Inflammatory macrophage (primary cell): ENCODE data around the gene ZIC2.

Experiments used
- DNase-seq, 2 donors: peaks; one replicate each; pipeline ENCODE4 v3.0.0-alpha.2; 2020 to 2022

ZIC2 gene

DNA sequence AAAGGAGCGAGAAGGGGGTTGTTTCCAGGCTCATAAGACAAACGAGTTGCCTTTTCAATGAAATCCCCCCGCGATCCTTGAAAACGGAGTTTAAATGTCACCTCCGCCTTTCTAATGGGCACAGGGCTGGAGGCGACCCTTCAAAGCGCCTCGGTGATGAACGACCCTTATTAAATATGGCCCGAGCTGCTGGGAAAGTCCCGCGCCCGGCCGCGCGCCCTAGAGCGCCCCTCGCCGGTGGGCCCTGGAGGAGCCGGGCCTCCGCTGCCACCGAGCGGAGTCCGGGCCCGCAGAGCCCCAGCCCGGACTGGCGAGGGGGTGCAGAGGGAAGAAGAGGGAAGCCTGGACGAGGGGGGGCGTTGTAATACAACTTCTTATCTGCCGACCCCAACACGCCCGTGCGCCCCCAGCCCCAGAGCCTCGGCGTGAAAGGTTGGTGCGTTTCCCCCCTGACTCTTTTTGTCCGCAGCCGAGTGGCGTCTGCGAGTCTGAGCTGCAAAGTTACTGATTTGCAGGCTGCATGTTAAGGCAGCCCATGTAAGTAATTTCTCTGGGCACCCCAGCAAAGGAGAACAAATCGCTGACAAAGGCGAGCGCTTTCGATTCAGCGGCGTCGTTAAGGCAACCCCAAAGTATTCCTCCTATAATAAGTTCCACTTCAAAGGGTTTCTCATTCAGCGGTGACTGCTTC is 21.9 kb upstream of the ZIC2 start:
- no peak for DNase-seq

DNA sequence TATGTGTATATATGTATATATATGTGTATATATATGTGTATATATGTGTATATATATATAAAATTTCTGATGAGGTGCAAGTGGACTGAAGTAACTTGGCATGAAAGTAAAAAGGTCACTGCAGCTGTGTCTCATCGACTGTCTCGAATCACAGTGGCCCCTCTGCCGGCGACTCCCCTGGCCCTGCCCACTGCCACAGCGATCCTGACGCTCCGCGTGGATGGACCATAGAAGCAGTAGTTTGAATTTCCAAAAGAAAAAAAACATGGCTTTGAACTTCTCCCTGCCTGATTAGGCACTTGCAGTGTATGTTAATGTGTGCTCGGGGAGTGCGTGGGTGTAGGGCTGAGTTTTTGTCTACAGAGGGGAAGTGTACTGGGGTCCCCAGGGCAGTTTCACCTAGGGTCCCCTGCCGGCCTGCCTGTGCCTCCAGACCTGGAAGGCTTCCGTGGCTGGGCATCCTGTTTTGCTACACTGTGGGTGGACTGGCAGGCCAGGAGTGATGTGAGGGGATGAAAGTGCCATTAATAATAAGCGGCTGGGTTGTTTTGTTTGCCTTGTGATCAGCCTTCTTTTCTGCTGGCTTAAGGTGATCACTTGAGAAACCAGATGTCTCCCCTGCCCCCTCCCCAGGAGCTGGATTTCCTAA is 20.8 kb upstream of the ZIC2 start:
- DNase-seq = no peak

DNA sequence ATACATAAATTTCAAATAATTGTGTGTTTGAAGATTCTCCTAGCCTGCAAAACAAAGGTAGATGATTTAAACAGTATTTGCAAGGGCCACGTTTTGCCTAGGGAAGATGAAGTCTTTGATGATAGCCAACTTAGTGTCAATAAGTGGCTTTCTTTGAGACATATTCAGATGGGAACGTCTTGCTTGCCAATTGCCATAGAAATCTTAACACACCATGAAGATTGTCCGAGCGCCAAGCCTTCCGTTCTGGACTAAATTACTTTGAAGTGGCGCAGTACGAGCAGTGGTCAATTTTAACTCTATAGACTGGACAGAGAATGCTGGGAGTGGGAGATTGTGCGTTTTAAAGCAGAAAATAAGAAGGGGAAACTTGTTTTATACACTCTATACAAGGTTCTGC is 19.9 kb upstream of the ZIC2 start:
- DNase-seq = no peak

DNA sequence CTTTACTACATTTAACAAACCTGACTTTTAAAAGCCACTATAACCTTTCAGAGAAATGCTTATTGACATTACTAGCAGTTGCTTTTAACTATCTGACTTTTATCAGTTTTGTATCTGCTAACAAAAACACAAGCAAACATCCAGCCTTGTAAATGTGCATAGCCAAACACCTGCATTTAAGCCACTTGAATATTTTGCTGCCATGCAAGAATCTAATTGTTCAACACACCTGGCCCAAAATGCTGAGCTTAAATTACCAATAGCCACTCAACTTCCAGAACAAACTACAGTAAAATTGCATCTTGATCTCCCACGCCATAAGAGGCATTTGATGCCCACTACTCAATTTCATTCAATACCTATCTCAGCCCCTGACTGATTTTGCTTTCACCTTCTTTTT is 19.3 kb upstream of the ZIC2 start:
- DNase-seq = no peak

DNA sequence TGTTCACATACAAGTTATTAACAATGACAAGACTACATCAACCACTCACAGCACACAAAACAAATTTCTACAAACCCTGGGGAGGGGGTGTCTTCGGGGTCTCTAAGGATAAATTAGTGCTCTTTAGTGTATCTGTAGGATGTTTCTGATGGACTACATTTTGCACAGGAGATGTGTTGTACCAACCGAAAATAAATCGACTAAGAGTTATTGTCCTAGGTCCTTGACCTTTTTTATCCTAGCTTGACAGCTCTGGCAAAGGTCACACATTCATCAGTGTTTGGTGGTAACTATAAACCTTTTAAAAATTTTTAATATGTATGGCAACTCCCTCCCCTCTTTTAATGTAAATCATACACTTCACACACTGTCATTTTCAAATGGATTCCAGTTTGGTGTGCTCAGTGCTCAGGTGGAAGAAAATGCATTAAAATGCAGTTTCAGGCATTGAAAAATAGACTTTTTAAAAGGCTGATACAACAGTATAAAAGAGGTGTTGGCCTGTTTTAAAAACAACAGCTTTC is 17.7 kb upstream of the ZIC2 start:
- DNase-seq = no peak

DNA sequence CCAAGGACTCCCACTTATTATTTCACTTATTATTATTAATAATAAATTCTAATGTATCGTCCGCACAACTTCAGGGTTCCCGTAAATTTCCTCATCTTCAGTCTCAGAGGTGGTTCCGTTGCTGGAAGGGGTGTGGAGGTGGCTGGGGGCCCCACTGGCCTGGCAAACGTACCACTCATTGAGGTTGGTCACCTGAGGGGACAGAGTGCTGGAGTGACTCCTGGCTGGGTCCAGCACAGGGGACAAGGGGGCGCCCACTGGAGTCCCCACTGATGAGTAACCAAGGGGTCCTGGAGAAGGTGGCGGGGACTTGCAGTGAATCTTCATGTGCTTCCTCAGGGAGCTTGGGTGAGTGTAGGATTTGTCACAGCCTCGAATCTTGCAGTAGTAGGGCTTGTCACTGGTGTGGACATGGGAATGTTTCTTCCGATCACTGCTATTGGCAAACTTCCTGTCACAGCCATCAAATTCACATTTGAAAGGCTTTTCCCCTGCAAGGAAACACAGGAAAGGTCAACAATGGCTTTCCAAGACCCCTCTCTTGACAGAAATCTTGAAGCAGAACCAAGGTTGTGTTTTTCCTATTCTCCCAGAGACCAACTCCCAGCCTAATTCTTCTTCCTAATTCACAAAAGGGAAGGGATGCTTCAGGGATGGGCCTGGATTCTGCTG is 16.1 kb upstream of the ZIC2 start:
- DNase-seq = no peak

DNA sequence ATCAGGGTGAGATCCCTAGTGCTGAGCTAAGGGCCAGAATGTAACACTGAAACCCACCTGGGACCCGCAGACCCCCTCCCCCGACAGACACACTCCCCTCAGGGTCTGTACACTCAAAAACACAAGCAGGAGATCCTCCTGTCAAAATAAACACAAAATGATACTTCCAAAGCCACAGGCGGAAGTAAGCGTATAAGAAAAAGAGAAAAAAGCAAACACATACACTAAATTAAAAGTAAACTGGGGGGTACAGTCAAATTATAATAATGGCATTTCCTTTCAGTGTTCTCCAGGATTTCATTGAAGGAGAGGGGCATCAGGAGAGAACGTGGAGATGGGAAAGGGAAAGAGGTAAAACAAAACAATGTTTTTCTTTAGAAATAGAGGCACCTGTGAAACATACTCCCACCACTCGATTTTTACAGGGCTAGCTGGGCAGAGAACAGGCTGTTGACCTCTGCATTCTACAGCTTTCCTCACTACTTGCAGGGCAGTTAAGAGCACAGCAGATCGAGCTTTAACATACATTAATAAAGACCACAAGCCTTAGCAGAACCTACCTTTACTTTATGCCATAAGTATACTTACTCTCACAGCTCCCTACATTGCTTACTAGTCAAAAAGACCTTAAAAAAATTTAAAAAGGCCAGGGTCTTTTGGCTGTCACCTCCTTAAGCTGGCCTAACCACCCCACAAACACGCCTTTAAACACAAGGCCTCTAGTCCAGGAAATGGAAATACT is 15.3 kb upstream of the ZIC2 start:
- DNase-seq = no peak

DNA sequence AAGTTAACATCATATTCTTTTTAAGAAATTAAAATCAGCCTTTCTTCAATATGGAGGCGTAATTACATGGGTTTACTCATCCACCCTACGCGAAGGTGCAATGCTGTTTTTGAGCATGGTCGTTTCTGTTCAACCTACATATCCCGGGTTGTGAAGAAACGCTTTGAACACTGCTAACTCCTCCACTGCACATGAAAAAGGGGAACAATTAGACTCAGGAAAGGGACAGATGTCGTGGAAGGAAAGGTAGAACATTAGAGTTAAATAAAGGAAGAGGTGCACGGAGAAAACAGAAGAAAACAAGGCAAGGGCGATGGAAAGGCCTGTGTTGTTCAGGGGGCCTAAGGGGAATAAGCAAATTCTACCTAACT is 14.1 kb upstream of the ZIC2 start:
- DNase-seq = no peak

DNA sequence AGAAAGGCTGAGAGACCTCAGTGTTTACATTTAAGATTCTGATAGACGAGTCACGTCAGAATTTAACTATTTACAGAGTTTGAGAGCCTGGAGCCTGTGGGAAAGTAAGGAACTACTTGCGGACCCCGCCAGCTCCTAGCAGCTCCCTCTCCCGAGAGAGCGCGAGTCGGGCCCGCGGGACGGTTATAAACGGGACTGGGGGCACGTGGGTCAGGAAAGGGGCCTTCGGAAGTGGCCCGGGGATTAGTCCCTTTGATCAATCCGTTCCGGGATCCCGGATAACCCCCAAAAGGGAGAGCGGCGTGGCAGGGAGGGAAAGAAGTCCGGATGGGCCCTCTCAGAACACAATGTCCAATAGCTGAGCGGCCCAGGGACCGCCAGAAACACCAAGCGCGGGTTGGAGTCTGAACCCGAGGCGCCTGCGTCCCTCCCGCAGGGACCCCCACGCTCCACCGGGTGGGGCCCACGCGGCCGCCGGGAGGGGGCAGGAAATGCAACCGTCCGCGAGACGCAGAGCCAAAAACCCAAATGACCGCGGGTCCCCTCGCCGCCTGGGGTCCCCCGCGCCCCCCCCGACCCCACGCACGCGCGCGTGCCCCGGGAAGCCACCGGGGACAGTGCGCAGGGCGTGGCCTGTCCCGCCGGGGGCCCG is 13.6 kb upstream of the ZIC2 start:
- DNase-seq = no peak

DNA sequence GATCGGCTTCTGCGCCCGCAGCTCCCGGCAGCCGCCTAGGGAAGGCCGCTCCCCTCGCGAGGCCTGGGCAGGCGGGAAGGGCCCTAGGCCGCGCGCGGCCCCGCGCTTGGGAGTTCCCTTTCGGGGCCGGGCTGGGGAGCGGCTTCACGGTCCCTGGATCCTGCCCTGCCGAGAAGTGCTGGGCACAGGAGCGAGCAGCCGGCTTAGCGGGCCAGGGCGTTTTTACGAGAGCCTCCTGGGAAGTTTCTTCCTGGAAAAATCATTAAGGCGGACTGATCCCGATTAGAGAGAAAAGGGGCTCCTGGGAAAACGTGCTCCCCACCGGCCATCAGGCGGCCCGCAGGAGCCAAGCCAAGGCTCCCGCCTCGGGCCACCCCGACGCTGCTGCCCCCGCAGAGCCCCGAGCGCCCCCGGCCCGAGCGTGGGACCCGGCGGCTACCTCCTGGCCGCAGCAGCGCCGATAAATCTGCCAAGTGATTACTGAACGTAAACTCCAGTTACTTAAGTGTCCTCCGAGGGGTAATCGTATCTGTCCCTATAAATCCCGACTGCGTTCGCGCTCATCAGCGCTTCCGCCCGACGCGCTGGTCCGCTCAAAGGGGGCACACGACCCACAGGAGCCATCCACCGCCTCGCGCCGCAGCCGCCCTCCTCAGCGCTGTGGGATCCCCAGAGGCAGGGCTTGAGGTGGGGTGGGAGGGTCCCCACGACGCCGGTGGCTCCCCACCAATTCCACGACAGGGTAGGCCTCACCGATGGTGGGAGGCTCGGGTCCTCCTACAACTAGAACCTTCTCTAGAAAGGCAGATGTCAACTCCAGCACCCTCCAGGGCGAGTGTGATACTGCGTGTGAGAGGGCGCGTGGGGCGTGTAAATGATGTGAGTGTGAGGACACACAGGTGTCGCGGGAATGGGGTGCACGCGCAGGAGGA is 12.8 kb upstream of the ZIC2 start:
- no peak for DNase-seq

DNA sequence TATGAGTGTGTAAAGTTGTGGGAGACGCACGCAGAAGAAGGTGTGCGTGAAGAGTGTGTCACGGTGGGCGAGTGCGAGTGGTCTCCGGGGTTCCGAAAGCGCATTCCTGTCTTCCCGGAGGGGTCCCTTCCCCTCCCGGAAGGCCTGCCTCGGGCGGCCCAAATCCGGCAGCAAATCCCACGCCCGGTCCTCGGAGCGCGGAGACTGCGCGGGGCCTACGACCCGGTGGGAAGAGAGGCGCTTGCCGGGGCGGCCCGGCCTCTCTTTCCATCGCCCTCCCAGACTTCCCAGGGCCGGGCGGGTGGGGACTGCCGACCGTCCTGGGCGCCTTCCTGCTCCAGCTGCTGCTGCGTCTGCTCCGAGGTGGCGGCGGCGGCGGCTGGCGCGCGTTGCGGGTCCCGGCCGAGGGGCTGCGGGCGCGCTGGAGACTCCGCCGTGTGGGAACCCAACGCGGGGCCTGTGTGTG is 12.1 kb upstream of the ZIC2 start:
- no peak for DNase-seq

DNA sequence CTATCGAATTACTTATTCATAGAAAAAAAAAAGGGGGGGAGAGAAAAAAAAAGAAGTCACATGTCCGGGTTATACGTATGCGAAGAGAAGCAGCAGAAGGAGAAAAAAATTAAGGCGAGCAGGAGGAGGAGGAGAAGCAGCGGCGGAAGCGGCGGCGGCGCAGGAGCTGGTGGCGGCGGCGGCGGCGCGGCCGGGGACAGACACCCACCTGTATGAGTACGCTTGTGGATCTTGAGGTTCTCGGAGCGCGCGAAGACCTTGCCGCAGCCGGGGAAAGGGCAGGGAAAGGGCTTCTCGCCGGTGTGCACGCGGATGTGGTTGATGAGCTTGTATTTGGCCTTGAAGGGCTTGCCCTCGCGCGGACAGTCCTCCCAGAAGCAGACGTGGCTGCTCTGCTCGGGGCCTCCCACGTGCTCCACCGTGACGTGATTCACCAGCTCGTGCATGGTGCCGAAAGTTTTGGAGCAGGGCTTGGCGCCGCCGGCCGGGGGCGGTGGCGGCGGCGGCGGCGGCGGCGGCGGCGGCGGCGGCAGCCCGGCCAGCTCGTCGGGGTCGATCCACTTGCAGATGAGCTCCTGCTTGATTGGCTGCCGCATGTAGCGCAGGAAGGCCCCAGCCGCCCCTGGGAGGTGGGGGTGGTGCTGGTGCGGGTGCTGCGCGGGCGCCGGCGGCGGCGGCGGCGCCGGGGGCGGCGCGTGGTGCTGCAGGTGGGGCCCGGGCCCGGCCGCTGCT is 11.5 kb upstream of the ZIC2 start:
- no peak for DNase-seq

DNA sequence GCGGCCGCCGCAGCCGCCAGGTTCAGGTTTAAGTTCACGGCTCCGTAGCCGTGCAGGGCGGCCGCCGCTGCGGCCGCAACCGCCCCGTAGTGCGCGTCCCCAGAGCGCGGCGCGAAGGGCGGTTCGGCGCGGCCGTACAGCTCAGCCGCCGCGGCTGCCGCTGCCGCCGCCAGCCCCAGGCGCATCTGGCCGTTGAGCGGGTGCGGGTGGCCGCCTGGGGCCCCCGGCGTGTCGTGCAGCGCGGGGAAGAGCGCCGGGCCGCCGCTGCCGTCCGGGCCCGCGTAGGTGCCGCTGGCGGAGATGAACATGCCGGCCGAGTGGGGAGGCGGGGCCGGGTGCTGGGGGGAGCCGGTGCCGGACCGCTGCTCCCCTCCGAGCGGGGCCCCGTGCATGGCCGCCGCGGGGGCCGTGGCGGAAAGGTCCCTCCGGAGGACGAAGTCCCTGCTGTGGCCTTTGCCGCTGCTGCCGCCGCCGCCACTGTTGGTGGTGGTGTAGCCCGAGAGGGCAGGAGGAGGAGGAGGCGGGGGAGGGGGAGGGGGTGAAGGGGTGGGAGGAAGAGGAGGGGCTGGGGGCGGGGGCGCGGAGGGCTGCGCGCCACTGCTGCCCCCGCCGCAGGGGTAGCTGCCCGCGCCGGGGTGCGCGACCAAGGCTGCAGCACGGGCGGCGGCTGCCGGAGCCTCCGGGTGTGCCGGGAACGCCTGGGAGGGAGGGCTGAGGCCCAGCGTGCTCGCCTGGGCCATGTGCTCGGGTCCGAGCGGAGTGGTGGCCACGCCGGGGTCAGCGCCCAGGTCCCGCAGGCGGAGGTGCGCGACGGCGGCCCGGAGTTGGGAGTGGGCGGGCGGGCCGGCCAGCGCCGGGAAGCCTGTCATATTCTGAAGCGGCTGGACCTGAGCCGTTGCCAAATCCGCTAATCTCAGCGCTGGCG is 10.7 kb upstream of the ZIC2 start:
- DNase-seq = no peak

DNA sequence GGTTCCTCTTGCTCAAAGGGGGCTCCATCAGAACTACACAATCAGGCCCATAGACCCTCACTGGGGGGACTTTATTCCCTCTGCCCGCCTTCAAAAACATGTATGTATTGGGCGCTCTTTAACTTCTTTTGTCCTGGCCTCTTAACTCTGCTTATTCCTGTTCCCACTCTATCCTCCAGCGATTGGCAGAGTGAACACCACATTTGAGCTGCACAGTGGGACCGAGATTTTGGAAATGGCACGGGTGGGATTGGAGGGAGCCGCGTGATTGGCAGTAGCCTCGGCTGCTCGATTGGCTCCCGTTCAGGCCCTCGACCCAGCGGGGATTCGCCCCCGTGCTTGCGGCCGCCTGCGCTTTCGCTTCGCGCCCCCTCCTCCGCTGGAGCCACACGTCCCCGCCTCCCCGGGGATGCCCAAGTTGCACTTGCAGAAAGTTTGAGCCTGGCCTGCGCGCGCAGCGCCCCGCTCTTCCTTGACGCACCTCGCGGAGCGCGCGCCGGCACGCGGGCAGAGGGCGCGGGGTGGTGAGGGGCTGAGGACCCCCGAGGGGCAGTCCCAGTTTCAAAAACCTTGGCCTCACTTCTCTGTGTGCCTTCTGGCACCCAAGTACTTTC is 9.9 kb upstream of the ZIC2 start, which contains the start of gene ZIC5:
ZIC5 (minus strand) TSS at position 192 of the 614 bp plus-strand sequence; CDS start at position 28, 164 bp downstream.
- no peak for DNase-seq

DNA sequence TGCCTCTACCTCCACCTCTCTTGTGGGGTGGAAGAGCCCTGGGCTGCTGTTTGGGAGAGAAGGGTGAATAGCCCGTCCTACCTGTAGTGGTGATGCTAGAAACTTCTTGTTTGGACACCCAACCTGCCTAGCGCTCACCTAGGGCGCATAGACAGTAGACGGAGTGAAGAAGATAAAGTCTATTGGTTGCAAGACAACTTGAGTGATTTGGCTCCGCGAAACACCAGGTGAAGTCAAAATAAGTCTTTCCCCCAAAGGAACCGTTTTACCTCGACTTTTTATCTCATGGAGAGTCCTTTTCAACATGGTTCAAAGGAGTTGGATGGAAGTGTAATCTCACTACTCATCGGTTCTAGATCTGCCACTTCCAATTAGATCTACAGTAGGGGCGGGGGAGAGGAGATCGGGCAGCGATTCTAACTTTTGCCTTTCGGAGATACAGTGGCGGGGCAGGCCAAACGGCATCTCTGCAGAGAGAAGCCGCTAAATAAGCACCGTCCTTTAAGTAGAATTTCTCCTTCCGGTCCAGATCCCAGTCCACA is 9.3 kb upstream of the ZIC2 start:
- no peak for DNase-seq

DNA sequence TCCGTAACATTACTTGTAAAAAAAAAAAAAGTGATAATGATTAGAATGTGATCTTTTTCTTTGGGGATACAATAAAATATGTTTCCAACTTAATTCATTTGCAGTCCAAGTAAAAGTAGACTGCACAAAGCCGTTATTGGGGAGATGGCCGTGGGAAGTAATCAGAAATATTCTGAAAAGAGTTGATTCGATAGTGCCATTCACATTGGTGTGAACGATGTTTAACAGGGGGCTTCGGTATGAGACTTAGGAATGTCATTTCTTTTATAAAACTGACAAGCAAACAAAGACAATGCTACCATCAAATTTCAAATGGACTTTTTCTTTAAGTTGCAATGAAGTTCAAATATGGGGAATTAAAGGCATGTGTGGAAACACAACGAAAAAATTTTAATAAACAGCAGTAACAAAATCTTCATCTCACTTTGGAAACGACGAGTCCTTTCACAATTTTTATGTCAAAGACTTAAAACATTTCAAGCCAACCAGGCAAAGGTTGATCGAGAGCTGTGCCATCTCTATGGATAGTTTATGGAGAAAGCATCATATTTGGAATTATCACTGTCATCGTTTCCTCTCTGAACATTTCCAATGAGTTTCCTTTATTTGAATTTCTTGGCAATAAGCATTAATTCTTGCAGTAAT is 8.3 kb upstream of the ZIC2 start:
- DNase-seq = no peak

DNA sequence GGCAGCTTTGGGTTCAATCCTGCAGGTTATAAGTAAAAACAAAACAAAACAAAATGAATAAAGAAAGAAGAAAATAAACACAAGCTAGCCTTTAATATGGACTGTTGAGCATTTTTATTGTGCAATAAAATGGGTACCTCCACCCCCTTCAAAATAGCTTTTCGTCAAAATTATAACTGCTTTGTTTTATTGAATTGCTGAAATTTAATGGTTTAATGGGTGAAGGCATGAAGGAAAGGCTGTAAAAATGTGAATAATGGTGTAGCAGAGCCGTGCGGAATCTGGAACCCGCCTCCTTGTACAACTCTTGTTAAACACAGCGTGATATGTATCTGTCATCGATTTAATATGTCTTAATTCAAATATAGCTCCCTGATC is 7.8 kb upstream of the ZIC2 start:
- DNase-seq = no peak

DNA sequence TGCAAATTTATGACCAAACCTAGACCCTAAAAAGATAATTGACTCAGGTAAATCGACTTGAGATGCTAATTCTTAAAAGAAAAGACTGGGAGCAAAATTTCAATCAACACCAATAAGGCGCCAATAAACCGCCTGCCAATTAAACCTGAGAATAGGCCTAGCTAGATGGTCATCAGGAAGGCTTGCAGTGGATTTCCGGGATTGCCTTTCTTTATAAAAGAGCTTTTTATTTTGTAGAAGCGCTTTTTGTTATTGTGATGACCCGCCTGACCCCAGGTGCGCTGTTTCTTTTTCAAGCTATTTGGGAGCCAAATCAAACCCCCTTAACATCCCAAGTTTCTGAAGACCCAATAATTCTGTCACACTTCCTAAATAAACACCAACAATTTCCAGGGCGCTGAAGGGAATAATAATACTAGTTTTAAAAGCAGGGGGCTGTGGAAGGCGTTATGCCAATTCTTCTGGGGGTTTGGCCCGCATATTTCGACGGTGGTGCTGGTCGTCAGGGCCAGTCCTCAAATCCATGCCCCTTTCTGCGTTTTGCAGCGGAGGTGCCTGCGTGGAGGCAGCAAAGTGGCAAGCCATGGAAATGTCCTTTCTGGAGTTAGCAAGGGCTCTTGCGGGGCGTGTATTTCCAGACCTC is 7.2 kb upstream of the ZIC2 start:
- no peak for DNase-seq
